ENCODE results near the gene GPC2. TPM values are rescaled to one million over a fixed set of nuclear protein-coding genes. Genes with fewer than 3 reads are reported as not detected.

Gene GPC2
- total RNA-seq, 1 experiment from 2014 or later = 3.2 TPM

Other genes with a start within 250 kb of the GPC2 start
- 0.29 and 1.0 TPM in 2 replicates for gene GJC3, start 247.8 kb downstream of the GPC2 start, total RNA-seq (2014; rRNA removed; shearing (Covaris generic))
- 1.1 and 1.8 TPM in 2 replicates for gene AZGP1, start 201.3 kb downstream of the GPC2 start, total RNA-seq (2014; rRNA removed; shearing (Covaris generic))
- gene ZKSCAN1, start 161.8 kb downstream of the GPC2 start, total RNA-seq (2014; rRNA removed; shearing (Covaris generic)) = 34.7 and 37.2 TPM in 2 replicates
- gene ZSCAN21, start 127.6 kb downstream of the GPC2 start, total RNA-seq (2014; rRNA removed; shearing (Covaris generic)) = 21.3 and 22.8 TPM in 2 replicates
- gene ZNF3, start 95.7 kb downstream of the GPC2 start, total RNA-seq (2014; rRNA removed; shearing (Covaris generic)) = 32.0 and 35.2 TPM in 2 replicates
- 75.2 and 80.9 TPM in 2 replicates for gene COPS6, start 88.4 kb downstream of the GPC2 start, total RNA-seq (2014; rRNA removed; shearing (Covaris generic))
- 163 and 176 TPM in 2 replicates for gene MCM7, start 76.0 kb downstream of the GPC2 start, total RNA-seq (2014; rRNA removed; shearing (Covaris generic))
- gene AP4M1, start 75.7 kb downstream of the GPC2 start, total RNA-seq (2014; rRNA removed; shearing (Covaris generic)) = 15.9 and 16.4 TPM in 2 replicates
- gene TAF6, start 58.0 kb downstream of the GPC2 start, total RNA-seq (2014; rRNA removed; shearing (Covaris generic)) = 27.3 and 33.6 TPM in 2 replicates
- 21.7 and 21.9 TPM in 2 replicates for gene CNPY4, start 57.7 kb downstream of the GPC2 start, total RNA-seq (2014; rRNA removed; shearing (Covaris generic))
- gene MBLAC1, start 50.4 kb downstream of the GPC2 start, total RNA-seq (2014; rRNA removed; shearing (Covaris generic)) = 2.2 and 4.1 TPM in 2 replicates
- 165 and 169 TPM in 2 replicates for gene LAMTOR4, start 28.5 kb downstream of the GPC2 start, total RNA-seq (2014; rRNA removed; shearing (Covaris generic))
- gene TRAPPC14, start 18.7 kb downstream of the GPC2 start, total RNA-seq (2014; rRNA removed; shearing (Covaris generic)) = 11.2 and 14.1 TPM in 2 replicates
- gene GAL3ST4, start 8.8 kb downstream of the GPC2 start, total RNA-seq (2014; rRNA removed; shearing (Covaris generic)) = 1.9 and 2.6 TPM in 2 replicates
- gene STAG3, start 537 bp upstream of the GPC2 start, total RNA-seq (2014; rRNA removed; shearing (Covaris generic)) = 3.4 and 5.7 TPM in 2 replicates
- not detected in 2 replicates for gene PVRIG, start 42.6 kb upstream of the GPC2 start, total RNA-seq (2014; rRNA removed; shearing (Covaris generic))
- gene SPDYE3, start 130.3 kb upstream of the GPC2 start, total RNA-seq (2014; rRNA removed; shearing (Covaris generic)) = 0.05 TPM in 1 of 2 replicates, not detected in the other
- 41.6 and 42.5 TPM in 2 replicates for gene PILRB, start 180.7 kb upstream of the GPC2 start, total RNA-seq (2014; rRNA removed; shearing (Covaris generic))
- 0.48 TPM in 1 of 2 replicates, not detected in the other for gene PILRA, start 196.1 kb upstream of the GPC2 start, total RNA-seq (2014; rRNA removed; shearing (Covaris generic))